LNCaP clone FGC (cell line): Measurements from ENCODE around the gene ALDH6A1.

Experiments
- DNase-seq: peaks from one replicate; pipeline ENCODE4 v3.0.0-alpha.2; 2011; ENCODE audit warnings: low read depth
- H3K4me3 ChIP-seq: 2 replicates; pipeline ENCODE4 v1.5.1; 2011; ENCODE audit warnings: mild to moderate bottlenecking, low read depth, low read length, control low read depth
- CTCF ChIP-seq: IDR thresholded peaks from 2 replicates; pipeline ENCODE4 v1.5.1; 2012; ENCODE audit warnings: mild to moderate bottlenecking; ENCODE audit not compliant: control insufficient read depth, insufficient read depth; ENCODE audit errors: extremely low read depth

ALDH6A1 gene

GRCh38 chr14:74080820-74081460 is 3.3 kb downstream of the ALDH6A1 start:
- TF ChIP-seq CTCF = no peak
- H3K4me3 ChIP-seq = no peak overlapping the region
- DNase-seq = no peak

GRCh38 chr14:74077401-74077800 is 6.9 kb downstream of the ALDH6A1 start:
- TF ChIP-seq CTCF = no peak
- DNase-seq = no peak
- H3K4me3 ChIP-seq = no peak overlapping the region

GRCh38 chr14:74065746-74066575 is 18.3 kb downstream of the ALDH6A1 start:
- no peak for DNase-seq
- TF ChIP-seq CTCF = no peak
- H3K4me3 ChIP-seq = no peak overlapping the region

GRCh38 chr14:74064883-74065282 is 19.4 kb downstream of the ALDH6A1 start:
- no peak for TF ChIP-seq CTCF
- no peak for DNase-seq
- H3K4me3 ChIP-seq = no peak overlapping the region

GRCh38 chr14:74064426-74064825 is 19.8 kb downstream of the ALDH6A1 start:
- H3K4me3 ChIP-seq = no peak overlapping the region
- TF ChIP-seq CTCF = no peak
- DNase-seq = no peak

- peak; percentile 52 for DNase-seq
- H3K4me3 ChIP-seq = no peak overlapping the region
- TF ChIP-seq CTCF = no peak
These were observed 21.5 kb downstream of the ALDH6A1 start for GRCh38 chr14:74062809-74063150.
